Stimulated activated CD4-positive, alpha-beta T cell treated with anti-CD3 and anti-CD28 coated beads, Interleukin-15, amount 100 ng/mL, for 1 hour (primary cell): ENCODE measurements around the gene SLC25A48.

Experiments
- DNase-seq, 2 donors: peaks; one replicate each; pipeline ENCODE4 v3.0.0-alpha.2; 2020; ENCODE audit warnings: low read depth in 1 of 2, low spot score in 1 of 2

SLC25A48 gene

GRCh38 chr5:135916638-135917263, 82.3 kb downstream of the SLC25A48 start:
- DNase-seq = no peak

- DNase-seq = no peak
These were observed 85.7 kb downstream of the SLC25A48 start for GRCh38 chr5:135920199-135920598.

DNA sequence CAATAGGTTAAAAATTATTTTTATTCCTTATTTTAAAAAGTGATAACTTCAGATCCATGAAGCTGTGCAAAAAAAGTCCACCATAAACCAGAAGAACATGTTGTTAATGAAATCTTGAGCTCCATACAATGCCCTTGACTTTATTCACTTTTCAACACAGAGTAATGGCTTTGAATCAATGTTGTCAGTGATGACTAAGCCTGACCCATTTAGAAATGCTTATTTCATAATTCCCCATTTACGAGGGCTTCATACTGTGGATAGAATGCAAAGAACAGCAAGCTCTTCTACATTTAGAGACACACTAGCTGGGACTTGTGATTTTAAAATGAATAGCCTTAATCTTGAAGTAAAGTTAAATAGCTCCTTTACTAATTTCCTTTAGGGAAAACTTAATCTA, 86.9 kb downstream of the SLC25A48 start:
- DNase-seq = no peak

DNA sequence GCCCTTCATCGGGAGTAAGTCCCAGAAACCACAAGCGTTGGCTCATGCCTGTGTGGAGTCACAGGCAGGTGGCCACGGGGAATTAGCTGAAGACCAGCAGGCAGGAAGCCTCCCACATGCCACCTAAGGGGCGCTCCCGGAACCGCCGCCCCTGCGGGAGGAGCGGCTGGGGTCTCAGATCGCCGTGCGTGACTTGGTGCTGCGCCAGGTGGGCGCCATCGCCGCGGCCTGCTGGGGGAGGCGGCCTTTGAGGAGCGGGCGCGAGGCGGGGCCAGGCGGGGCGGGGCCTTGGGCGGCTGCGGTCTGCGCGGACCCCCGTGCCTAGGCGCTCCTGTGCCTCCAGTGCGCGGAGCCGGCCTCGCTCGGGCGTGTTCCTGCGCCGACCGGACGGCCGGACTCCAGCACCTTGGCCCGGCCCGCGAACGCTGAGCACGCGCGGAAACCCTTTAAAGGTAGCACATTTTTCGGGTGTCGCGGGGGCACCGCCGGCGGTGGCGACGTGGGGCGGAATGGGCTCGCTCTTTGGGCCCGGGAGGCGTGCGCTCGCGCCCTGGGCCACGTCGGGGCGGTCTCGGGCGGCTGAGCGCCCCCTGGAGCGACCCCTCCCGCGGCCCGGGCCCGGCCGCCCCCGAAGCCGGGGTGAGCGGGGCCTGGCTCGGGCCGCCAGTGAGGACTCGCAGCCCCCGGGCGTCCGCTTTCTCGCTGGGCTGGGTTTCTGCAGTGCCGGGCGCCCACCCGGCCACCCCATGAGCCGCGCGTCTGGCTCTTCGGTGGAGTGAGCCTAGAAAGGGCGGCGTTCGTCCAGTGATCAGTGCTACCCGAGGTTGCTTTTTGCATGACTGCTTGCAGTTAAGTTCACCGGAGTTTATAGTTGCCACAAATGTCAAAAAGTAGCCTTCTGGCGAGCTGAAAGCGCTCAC, 95.8 kb downstream of the SLC25A48 start:
- DNase-seq = no peak

- no peak for DNase-seq
These were observed 96.5 kb downstream of the SLC25A48 start for GRCh38 chr5:135930949-135931295.

GRCh38 chr5:135934939-135935338, 100.5 kb downstream of the SLC25A48 start:
- DNase-seq = no peak

- DNase-seq = no peak
These were observed 102.9 kb downstream of the SLC25A48 start for GRCh38 chr5:135937245-135937911.
